A673 (cell line): ENCODE results near the gene SUN5.

Source experiments
- CTCF ChIP-seq: fragments of 300-800, 200-600 bp; sonication (generic); conservative IDR thresholded peaks from 2 replicates; pipeline ENCODE4 v1.5.1; 2017; ENCODE audit warnings: low read depth, mild to moderate bottlenecking, antibody characterized with exemption, low read length, moderate library complexity, mixed read lengths
- EZH2 ChIP-seq: fragments of 200-600 bp; sonication (generic); IDR thresholded peaks from 2 replicates; pipeline ENCODE4 v1.6.1; 2017; ENCODE audit warnings: borderline replicate concordance, low read depth, mild to moderate bottlenecking, mixed read lengths, antibody characterized with exemption, low read length; ENCODE audit not compliant: poor library complexity, severe bottlenecking

GRCh38 chr20:33018169-33018931 lies 14.1 kb upstream of the SUN5 start:
- TF ChIP-seq CTCF: no peak
- no peak for TF ChIP-seq EZH2
